Vagina (tissue), 2 donors: Measurements from ENCODE around the gene WDR20.

Source experiments
- CTCF ChIP-seq, 3 experiments: fragments of 450-650 bp in 2 of 3; fragments of 200-600 bp in 1 of 3; sonication (generic) in 1 of 3; IDR thresholded peaks; one replicate each; pipeline ENCODE4 v1.5.1; 2017 to 2019; ENCODE audit warnings: antibody characterized with exemption in 3 of 3, mild to moderate bottlenecking in 2 of 3, moderate library complexity in 2 of 3
- POLR2A ChIP-seq, 2 donors: fragments of 450-650 bp; IDR thresholded peaks; one replicate each; pipeline ENCODE4 v1.6.1; 2017; ENCODE audit warnings: antibody characterized with exemption in 2 of 2, mild to moderate bottlenecking in 2 of 2, moderate library complexity in 2 of 2

- TF ChIP-seq POLR2A (IDR thresholded peaks at IDR 0.05): no peak
- TF ChIP-seq CTCF (IDR thresholded peaks at IDR 0.05): no peak
These were observed 40.7 kb downstream of the WDR20 start for GRCh38 chr14:102180248-102180998.
